Body of pancreas (tissue), 4 donors: Measurements from ENCODE around the gene FAM200C.

ENCODE experiments used
- CTCF ChIP-seq, 7 experiments: fragments of 450-650 bp in 4 of 7; fragments of 200-600 bp in 3 of 7; sonication (generic) in 3 of 7; IDR thresholded peaks; one replicate each; pipeline ENCODE4 v1.5.1; 2016 to 2019; ENCODE audit warnings: antibody characterized with exemption in 7 of 7
- POLR2A ChIP-seq, 3 donors: fragments of 450-650 bp; IDR thresholded peaks; one replicate each; pipeline ENCODE4 v1.6.1; 2016; ENCODE audit warnings: antibody characterized with exemption in 3 of 3, mild to moderate bottlenecking in 2 of 3

DNA sequence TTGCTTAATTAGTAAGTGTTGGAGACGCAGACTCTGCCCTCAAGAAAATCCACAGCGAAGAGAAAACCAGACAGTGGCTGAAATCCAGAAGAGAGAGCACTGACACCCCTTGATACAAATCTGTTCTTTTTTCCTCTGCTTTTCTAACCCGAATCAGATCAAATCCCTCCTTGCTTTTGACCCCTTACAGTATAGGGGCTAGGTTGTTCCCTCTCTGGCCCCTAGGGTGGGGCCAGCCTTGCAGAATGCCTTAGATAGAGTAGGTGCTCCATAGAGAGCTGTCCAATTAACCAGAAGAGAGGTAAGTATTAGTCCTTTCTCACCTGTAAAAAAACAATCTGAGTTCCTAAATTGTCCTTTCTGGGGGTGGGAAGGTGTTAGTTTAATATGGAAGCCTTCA lies 39.5 kb downstream of the FAM200C start:
- TF ChIP-seq CTCF (IDR thresholded peaks at IDR 0.05) (no peak), POLR2A (IDR thresholded peaks at IDR 0.05) (no peak)
